ENCODE data around the gene CDC14A. TPM values are rescaled to one million over a fixed set of nuclear protein-coding genes. Genes with fewer than 3 reads are reported as not detected.
A peak's percentile ranks its signal among the peaks of the same experiment; 100 is the strongest.

CDC14A gene
- total and polyA plus RNA-seq, 8 donors = 8.9 to 16.4 (median 14.2) TPM

DNA sequence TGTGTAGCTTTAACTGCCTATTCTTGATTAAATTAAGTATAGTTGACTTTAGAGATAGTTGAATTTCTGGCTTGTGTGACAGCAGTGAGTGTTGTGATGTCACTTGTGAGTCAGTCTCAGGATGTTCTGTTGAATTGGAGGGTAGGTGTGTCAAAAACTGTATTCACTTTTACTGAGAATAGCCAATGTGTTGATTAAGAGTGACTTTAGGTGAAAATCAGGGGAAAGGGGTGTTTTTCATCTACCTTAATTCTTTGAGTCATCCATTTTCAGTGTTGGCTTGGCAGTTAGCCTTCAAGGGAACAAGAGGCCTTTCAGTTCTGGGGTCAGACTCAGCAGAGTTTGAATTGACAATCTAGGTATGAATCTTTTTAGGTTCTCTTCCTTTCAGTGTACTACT is 75.9 kb downstream of the CDC14A start:
- DNase-seq (no peak), ATAC-seq (no peak)
- peaks cover 0 to 9% of the 10 kb centered on the region in 2 donors for H3K36me3 ChIP-seq
- H3K27me3 ChIP-seq = no peaks in the 10 kb centered on the region
- TF ChIP-seq, protein P1, sequence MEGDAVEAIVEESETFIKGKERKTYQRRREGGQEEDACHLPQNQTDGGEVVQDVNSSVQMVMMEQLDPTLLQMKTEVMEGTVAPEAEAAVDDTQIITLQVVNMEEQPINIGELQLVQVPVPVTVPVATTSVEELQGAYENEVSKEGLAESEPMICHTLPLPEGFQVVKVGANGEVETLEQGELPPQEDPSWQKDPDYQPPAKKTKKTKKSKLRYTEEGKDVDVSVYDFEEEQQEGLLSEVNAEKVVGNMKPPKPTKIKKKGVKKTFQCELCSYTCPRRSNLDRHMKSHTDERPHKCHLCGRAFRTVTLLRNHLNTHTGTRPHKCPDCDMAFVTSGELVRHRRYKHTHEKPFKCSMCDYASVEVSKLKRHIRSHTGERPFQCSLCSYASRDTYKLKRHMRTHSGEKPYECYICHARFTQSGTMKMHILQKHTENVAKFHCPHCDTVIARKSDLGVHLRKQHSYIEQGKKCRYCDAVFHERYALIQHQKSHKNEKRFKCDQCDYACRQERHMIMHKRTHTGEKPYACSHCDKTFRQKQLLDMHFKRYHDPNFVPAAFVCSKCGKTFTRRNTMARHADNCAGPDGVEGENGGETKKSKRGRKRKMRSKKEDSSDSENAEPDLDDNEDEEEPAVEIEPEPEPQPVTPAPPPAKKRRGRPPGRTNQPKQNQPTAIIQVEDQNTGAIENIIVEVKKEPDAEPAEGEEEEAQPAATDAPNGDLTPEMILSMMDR (IDR thresholded peaks at IDR 0.05) = no peak
- peaks cover 0 to 7% of the 10 kb centered on the region in 2 donors for H3K4me1 ChIP-seq
- H3K9me3 ChIP-seq = no peaks in the 10 kb centered on the region
- no peak overlapping the region for H3K4me3 ChIP-seq
- intact Hi-C loops (cut with DNase I) = no loop called here
- no peak overlapping the region for H3K27ac ChIP-seq

DNA sequence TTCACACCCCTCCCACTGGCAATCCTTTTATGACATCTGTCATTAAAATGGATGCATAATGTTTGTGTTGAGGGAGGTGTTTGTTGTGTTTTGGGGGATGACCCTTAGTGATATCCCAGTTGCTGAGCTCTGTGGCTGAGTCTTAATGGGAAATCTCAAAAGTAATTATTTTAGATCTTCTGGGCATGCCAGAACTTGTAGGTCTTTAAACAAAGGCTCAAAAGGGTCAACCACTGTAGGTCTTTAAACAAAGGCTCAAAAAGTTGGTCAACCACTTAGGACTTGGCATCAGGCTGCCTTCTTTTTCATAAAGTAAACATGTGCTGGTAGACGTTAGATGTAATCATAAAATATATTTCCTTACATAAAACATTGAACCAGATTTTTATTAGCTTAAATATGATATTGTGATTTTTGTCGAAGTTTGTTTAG is 78.0 kb downstream of the CDC14A start:
- no peaks in the 10 kb centered on the region for H3K27me3 ChIP-seq
- H3K4me3 ChIP-seq = no peak overlapping the region
- H3K36me3 ChIP-seq = peaks cover 0 to 2% of the 10 kb centered on the region in 2 donors
- peaks cover 0 to 7% of the 10 kb centered on the region in 2 donors for H3K4me1 ChIP-seq
- no peaks in the 10 kb centered on the region for H3K9me3 ChIP-seq
- TF ChIP-seq, protein P1 (IDR thresholded peaks at IDR 0.05) = no peak
- H3K27ac ChIP-seq = no peak overlapping the region
- peak; percentile 66 for ATAC-seq
- peak in 2 of 4 donors; percentile 10 to 39 for DNase-seq
- intact Hi-C loops (cut with DNase I) = no loop called here

DNA sequence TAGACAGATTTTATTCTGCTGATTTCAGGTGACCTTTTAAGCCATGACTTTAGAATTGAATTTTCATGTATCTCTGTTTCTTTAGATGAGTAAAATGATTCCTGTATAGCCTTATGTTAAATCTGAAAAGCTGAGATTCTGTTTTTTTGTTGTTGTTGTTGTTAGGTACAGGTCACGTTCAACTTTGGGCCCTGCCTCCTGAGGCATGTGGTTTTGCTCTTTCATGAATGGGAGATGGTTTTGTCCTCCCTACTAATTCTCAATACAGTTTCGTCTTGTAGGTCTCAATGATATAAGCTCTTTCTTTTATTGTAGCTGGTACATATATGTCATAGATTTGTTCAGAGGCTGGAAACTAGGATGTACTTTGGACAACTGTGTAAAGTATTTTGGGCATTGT is 79.6 kb downstream of the CDC14A start:
- no peak overlapping the region for H3K4me3 ChIP-seq
- H3K9me3 ChIP-seq = no peaks in the 10 kb centered on the region
- no peak for ATAC-seq
- intact Hi-C loops (cut with DNase I) = no loop called here
- no peak overlapping the region for H3K27ac ChIP-seq
- TF ChIP-seq, protein P1 (IDR thresholded peaks at IDR 0.05) = no peak
- H3K4me1 ChIP-seq = peaks cover 0 to 7% of the 10 kb centered on the region in 2 donors
- no peak for DNase-seq
- no peaks in the 10 kb centered on the region for H3K36me3 ChIP-seq
- no peaks in the 10 kb centered on the region for H3K27me3 ChIP-seq

DNA sequence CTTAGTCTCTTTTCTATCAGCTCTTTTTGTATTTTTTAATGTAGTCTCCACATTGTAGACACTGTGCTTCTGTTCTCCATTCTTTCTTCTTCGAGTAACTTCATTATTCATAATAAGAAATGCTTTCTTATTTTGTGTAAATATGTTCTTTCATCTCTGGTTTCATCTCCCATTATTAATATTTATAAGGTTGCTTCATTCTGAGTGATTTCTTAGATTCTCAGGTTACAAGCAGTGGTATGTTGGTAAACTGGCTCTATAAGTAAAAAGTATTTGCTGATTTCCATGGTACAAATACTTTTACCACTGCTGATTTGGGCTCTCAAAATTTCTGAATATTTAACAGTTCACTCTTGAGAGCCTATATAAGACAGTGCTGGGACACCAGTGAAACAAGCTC is 81.3 kb downstream of the CDC14A start:
- TF ChIP-seq, protein P1 (IDR thresholded peaks at IDR 0.05) = no peak
- intact Hi-C loops (cut with DNase I) = no loop called here
- Histone ChIP-seq H3K36me3 (no peaks in the 10 kb centered on the region), H3K27me3 (no peaks in the 10 kb centered on the region), H3K4me1 (peaks cover 0 to 7% of the 10 kb centered on the region in 2 donors), H3K9me3 (no peaks in the 10 kb centered on the region), H3K27ac (no peak overlapping the region), H3K4me3 (no peak overlapping the region)
- no peak for DNase-seq
- no peak for ATAC-seq

DNA sequence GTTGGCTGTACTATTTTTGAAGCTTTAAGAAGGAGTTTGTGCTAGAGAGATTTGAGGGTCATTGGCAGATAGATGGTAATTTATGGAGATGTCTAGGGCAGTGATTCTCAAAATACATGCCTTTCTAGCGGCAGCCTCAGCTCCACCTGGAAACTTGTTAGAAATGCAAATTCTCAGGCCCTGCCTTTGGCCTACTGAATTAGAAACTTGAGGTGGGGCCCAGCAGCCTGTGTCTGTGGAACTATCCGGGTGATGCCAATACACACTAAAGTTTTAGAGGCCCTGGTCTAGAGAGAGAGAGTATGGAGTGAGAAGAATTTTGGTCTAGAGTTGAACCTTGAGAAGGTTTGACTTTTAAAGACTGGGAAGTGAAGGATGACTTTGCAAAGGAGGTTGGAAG is 82.5 kb downstream of the CDC14A start:
- DNase-seq = no peak
- intact Hi-C loops (cut with DNase I) = no loop called here
- no peak for ATAC-seq
- Histone ChIP-seq H3K9me3 (no peaks in the 10 kb centered on the region), H3K36me3 (no peaks in the 10 kb centered on the region), H3K27ac (no peak overlapping the region), H3K4me3 (no peak overlapping the region), H3K27me3 (no peaks in the 10 kb centered on the region), H3K4me1 (peaks cover 4 to 17% of the 10 kb centered on the region in 2 donors)
- TF ChIP-seq, protein P1 (IDR thresholded peaks at IDR 0.05) = no peak

Data from left lung (tissue), 10 donors.